HG03571 (cell line): ENCODE data around the gene MSN.
"Not testable (repeated sequence)": the region's sequence is repeated elsewhere in the genome, so short reads cannot be mapped to it uniquely, and the experiment has no call there.

ENCODE experiments used
- ATAC-seq: cut with Tn5 transposase; IDR thresholded peaks from one replicate; pipeline ENCODE4 v1.9.1; 2021; ENCODE audit not compliant: unreplicated experiment

The MSN gene

GRCh38 chrX:65667503-65668376, at the start of gene MSN:
TSS of gene MSN (plus strand) at chrX:65667654. CDS start at chrX:65667842, 188 bp downstream.
- ATAC-seq = peak; percentile 70

GRCh38 chrX:65620096-65620705, 47.3 kb upstream of the MSN start:
- not testable (repeated sequence) for ATAC-seq

- no peak for ATAC-seq
These were observed 36.7 kb upstream of the MSN start for GRCh38 chrX:65630771-65631170.

GRCh38 chrX:65633826-65634225, 33.6 kb upstream of the MSN start:
- ATAC-seq = no peak

GRCh38 chrX:65634732-65635131, 32.7 kb upstream of the MSN start:
- no peak for ATAC-seq

- ATAC-seq = no peak
These were observed 32.1 kb upstream of the MSN start for GRCh38 chrX:65635378-65635777.

- ATAC-seq = no peak
These were observed 31.6 kb upstream of the MSN start for GRCh38 chrX:65635822-65636221.

GRCh38 chrX:65636261-65636660, 31.2 kb upstream of the MSN start:
- ATAC-seq = not testable (repeated sequence)

GRCh38 chrX:65637335-65637734, 30.1 kb upstream of the MSN start:
- ATAC-seq = no peak

- ATAC-seq = no peak
These were observed 24.5 kb upstream of the MSN start for GRCh38 chrX:65642914-65643491.

GRCh38 chrX:65643531-65644052, 23.9 kb upstream of the MSN start:
- no peak for ATAC-seq

- ATAC-seq = no peak
These were observed 22.7 kb upstream of the MSN start for GRCh38 chrX:65644621-65645289.

- ATAC-seq = no peak
These were observed 19.7 kb upstream of the MSN start for GRCh38 chrX:65647801-65648200.

- no peak for ATAC-seq
These were observed 15.4 kb upstream of the MSN start for GRCh38 chrX:65652098-65652497.

- not testable (repeated sequence) for ATAC-seq
These were observed 10.4 kb upstream of the MSN start for GRCh38 chrX:65657009-65657441.

GRCh38 chrX:65657659-65658058, 9.8 kb upstream of the MSN start:
- ATAC-seq = no peak

- ATAC-seq = no peak
These were observed 9.2 kb upstream of the MSN start for GRCh38 chrX:65658229-65658628.

GRCh38 chrX:65667157-65667502, 324 bp upstream of the MSN start:
- no peak for ATAC-seq

- peak; percentile 43 for ATAC-seq
These were observed 1.2 kb downstream of the MSN start for GRCh38 chrX:65668377-65669310.

- no peak for ATAC-seq
These were observed 3.8 kb downstream of the MSN start for GRCh38 chrX:65671286-65671685.
